Posterior vena cava (tissue), 2 donors: ENCODE results near the gene TLE5. TPM values are rescaled to one million over a fixed set of nuclear protein-coding genes. Genes with fewer than 3 reads are reported as not detected.

Experiments used
- DNase-seq: peaks from one replicate; pipeline ENCODE4 v3.0.0-alpha.2; 2020; ENCODE audit warnings: low spot score
- intact Hi-C, 2 donors: fragments of 100-400 bp; cut with DNase I; formaldehyde crosslinking; loops; one replicate each; pipeline versions ENCODE4 v1.14.1 to v1.14.2; 2022 to 2023
- long read RNA-seq, 2 donors: library from polyadenylated mRNA; unstranded; transcript quantifications; one replicate each; pipeline ENCODE4 v2.0.0, GENCODE V29; 2020 to 2021
- total RNA-seq, 2 donors: library from RNA; stranded (reverse); fragmentation: NEBNext Ultra II Directional; extraction: Animal tissue kit (Norgen Biotek cat#: 25700); gene quantifications; one replicate each; pipeline ENCODE4 v1.2.1, GENCODE V29; 2021
- donor health status: DM: yes; HTN: yes; CAD: no.
- donor health status: DM: yes; HTN: yes; CAD: no.

Gene TLE5
- 100 to 1,000 TPM; 344 to 424 TPM for total RNA-seq
- long read RNA-seq, donor 1, transcript AES-207 (6 exons, 942 nt): minor isoform, 8 of 144 reads
- long read RNA-seq, donor 1, transcript AES-202 (7 exons, 1,608 nt): major isoform, 62 of 144 reads
- long read RNA-seq, donor 1, partial matches to known transcripts: 0 of 144 reads
- long read RNA-seq, donor 1, other reads (novel, unspliced or antisense): 69 of 144 reads
- long read RNA-seq, donor 2, transcript AES-201 (7 exons, 1,884 nt): minor isoform, 31 of 121 reads
- long read RNA-seq, donor 2, transcript AES-202 (7 exons, 1,608 nt): minor isoform, 13 of 121 reads
- long read RNA-seq, donor 2, transcript AES-207 (6 exons, 942 nt): major isoform, 35 of 121 reads
- long read RNA-seq, donor 2, partial matches to known transcripts: 8 of 121 reads
- long read RNA-seq, donor 2, other reads (novel, unspliced or antisense): 33 of 121 reads

- intact Hi-C loops: no loop called here
- no peak for DNase-seq
Measured at GRCh38 chr19:3062165-3063105, at the start of gene TLE5. TSS of gene TLE5 (minus strand) at chr19:3062495. CDS start at chr19:3062200, 295 bp downstream.

DNA sequence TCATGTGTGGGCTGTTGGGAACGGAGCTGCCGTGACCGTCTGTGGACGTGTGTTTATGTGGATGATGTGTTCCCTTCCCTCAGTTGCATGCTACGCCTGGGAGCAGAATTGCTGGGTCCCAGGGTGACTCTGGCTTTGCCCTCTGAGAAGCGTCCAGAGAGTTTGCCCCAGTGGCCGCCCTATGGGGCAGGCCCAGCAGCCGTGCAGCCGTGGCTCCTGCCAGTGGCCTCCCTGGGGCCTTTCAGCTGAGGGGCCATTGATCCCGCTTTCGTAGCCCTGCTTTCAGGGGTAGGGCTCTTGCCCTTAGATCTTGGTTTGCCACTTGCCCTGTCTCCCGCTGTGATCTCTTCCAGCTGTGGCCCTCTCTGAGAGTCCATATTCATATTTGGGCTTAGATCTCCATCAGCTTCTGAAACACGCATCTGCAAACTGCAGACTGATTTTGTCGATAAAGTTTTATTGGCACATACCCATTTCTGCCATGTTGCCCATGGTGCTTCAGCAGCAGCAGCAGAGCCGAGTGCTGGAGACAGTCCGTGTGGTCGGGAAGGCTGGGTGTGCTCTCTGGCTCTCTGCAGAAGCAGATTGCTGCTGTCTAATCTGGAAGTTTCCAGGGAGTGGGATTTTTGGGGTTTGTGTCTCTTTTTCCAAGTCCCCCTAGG, 49.4 kb upstream of the TLE5 start:
- no peak for DNase-seq
- intact Hi-C loops: no loop called here

- DNase-seq: no peak
- intact Hi-C loops: no loop called here
Measured at GRCh38 chr19:3110126-3110825, 48.0 kb upstream of the TLE5 start.

DNA sequence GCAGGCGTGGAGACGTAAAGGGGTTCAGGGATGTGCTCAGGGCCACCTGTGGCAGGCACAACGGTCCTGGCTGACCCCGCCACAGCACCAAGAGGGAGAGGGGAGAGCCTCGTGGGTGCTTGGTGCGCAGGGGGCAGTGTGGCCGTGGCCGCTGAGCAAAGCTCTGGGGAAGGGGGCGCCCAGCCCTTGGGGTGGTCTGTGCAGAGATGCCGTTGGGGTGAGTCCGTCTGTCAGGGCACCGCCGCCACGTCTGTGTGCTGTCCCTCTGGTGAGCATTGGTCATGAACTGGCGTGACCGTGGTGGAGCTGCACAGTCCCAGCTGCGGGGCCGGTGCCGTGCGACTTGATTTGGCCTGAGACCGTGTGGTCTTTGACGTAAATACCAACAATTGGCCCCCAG, 47.2 kb upstream of the TLE5 start:
- intact Hi-C loops: loop anchor here (10.0 kb wide), 1 partner anchor 145 kb away; no protein-coding TSS in a partner anchor

GRCh38 chr19:3108775-3109174, 46.5 kb upstream of the TLE5 start:
- intact Hi-C loops: loop anchor here (10.0 kb wide), 1 partner anchor 144 kb away; no protein-coding TSS in a partner anchor
- no peak for DNase-seq

More for the DNA sequence above, 47.2 kb upstream of the TLE5 start:
- no peak for DNase-seq

- intact Hi-C loops: loop anchor here (10.0 kb wide), 1 partner anchor 143 kb away; no protein-coding TSS in a partner anchor
Measured at GRCh38 chr19:3107658-3108057, 45.4 kb upstream of the TLE5 start.

GRCh38 chr19:3106509-3107141, 44.3 kb upstream of the TLE5 start:
- no peak for DNase-seq
- intact Hi-C loops: loop anchor here (10.0 kb wide), 1 partner anchor 142 kb away; no protein-coding TSS in a partner anchor

More at GRCh38 chr19:3107658-3108057, 45.4 kb upstream of the TLE5 start:
- no peak for DNase-seq

DNA sequence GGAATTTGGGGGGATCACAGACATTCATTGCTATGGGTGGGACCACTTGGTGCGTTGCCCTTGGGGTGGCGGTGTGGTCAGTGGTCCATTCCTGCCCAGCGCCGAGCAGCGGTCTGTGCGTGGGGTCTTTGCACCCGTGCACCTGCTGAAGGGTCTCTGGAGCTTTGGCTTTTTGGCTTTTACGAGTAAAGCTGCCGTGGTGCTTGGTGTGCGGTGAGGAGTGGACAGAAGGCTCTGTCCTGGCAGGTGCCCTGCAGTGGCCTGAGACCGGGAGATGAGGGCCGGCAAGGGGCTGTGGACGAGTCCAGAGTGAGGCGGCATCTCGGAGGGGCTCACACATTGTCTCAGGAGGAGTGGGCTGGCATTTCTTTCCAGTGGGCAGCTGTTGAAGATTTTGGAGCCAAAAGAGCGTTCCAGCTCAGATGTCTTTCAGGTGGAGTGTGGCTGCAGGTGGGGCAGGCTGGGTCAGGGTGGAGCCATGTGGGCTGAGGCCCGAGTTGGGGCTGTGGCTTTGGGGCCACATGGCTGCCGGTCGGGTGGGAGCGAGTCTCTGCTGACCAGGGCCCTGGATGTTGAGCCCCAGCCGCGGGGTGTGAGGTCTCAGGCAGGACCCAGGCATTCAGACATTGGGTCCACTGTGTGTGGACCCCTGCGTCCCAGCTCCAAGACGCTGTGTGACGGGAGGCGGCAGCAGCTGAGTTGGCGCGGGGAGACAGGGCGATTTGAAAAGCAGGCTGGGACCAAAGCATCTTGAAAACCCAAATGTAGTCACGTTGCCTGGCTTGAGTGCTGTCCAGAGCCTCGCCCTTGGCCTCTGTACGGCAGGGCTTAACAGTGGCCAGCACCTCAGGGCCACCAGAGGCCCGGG, 43.6 kb upstream of the TLE5 start:
- intact Hi-C loops: loop anchor here (10.0 kb wide), 1 partner anchor 141 kb away; no protein-coding TSS in a partner anchor
- no peak for DNase-seq

DNA sequence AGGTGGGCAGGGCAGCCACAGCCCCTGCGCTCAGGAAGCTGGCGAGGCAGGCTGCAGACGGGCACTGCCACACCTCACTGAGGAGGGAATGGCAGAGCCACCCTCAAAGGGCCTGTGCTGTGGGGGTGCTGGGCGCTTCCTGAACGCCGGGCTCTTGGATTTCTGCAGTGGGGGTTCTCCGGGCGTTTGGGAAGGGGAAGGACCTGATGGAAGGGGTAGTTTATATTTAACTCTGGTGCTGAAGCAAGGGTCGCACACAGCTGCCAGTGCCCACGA, 42.4 kb upstream of the TLE5 start:
- DNase-seq: no peak
- intact Hi-C loops: loop anchor here (10.0 kb wide), 1 partner anchor 140 kb away; no protein-coding TSS in a partner anchor

DNA sequence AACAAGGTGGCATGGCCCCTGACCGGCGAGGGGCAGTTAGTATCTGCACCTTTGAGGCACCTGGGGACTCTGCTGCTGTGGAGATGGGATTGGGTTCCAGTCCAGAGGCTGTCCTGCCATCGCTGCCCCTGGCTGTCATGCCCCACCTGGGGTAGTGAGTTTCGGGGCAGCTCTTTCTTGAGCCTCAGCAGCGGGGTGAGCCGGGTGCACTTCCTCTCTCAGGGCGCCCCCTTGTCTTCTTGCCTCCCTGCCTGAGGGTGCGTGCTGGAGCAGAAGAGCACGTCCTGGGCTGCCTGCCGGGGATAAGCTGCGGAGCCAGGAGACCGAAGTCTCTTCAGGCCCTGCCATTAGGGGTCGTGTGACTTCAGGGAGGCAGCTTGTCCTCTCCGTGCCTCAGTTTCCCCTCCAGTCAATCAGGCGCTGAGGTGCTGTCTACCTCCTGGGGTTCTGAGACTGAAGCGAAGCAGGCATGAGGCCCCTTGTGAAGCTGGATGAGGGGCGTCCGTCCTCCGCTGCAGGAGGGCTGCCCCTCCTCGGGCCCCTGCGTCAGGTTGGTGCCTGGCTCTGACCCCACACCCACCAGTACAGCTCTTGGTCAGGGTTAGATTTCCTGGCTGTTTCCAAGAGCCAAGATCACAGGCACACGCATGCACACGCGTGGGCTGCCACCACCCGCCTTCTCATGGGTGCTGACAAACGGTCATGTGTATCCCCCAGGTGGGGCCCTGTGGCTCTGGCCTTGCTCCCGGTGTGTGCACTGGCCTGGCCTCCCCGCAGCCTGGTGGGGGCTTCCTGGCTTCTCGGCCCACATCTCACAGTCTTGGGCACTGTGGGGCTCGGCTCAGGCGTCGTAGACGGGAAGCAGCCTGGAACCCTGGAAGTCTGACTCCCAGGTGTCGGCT, 40.2 kb upstream of the TLE5 start:
- intact Hi-C loops: loop anchor here (10.0 kb wide), 1 partner anchor 138 kb away; no protein-coding TSS in a partner anchor
- DNase-seq: no peak

DNA sequence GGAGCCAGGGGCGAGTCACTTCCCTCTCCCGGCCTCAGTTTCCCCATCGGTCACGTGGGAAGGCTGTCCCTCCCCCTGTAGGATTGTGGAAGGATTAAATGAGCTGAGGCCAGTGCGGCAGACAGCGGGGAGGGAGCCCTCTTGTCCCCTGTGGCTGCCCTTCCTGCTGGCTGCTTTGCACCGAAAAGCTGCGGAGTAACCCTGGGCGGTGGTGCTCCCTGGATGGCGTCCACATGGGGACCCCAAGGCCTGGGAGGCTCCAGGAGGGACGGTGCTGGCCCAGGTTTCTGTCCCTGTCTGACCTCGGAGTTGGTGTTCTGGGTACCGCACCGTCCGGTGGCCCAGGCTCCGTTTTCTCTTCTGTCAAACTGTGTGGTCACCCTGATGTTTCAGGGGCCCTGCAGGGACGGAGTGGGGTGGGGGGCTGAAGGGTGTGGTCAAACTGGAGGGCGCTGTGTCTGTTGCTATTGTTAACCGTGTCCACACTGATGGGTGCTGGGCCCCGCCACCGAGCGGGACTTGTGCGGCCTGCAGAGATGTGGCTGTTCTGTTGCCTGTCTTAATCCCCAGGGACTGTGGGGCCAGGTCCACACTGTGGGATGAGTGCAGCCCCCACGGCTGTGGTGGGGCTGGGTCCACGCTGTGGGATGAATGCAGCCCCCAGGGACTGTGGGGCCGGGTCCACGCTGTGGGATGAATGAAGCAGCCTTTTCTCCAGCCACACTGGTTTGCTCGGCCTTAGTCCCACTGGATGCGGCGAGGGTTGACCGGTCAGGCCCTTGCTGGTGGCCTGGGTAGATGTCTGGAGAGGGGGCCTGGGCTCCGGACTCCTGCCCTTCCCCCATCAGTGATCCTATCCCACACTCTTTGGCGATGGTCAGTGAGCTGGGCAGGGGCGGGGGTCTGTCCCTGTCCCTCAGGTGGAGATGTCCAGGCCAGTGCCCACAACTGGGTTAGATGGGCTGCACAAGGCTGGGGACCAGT, 38.7 kb upstream of the TLE5 start:
- intact Hi-C loops: loop anchor here (10.0 kb wide), 1 partner anchor 136 kb away; no protein-coding TSS in a partner anchor
- no peak for DNase-seq

- no peak for DNase-seq
- intact Hi-C loops: loop anchor here (10.0 kb wide), 1 partner anchor 136 kb away; no protein-coding TSS in a partner anchor
Measured at GRCh38 chr19:3100331-3100730, 38.0 kb upstream of the TLE5 start.

DNA sequence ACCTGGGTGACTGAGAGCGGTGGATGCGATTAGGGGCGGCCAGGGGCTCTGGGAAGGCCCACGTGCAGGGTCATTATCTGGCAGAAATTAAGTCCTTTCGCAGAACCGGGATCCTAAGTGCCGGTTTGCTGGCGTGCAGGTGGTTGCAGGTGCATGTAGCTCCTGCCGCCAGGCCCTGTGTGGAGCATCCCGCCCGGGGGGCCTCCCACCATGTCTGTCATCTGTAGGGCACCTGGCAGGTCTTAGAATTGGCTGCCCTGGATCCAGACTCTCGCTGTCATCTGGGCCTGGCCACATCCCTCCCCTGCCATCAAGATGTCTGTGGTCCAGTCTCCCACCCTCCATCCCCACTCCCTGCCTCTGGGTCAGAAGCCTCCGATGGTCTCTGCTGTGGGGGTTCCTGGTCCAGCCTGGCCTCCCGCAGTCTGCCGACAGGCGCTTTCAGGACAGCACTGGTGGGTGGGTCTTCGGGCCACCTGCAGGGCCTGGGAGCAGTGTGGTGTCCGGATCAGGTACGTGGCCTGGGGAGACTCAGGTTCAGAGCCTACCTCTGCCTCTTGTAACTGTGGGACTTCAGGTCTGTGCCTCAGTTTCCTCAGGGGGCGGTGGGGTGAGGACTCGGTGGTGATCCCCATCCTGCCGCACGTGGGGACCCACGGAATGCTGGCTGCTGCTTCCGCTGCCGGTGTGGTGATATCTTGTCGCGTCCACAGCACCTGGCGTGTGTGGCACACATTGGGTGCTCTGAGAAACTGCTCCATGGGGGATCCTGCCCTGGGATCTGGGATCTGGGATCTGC, 37.3 kb upstream of the TLE5 start:
- DNase-seq: no peak
- intact Hi-C loops: loop anchor here (10.0 kb wide), 1 partner anchor 135 kb away; no protein-coding TSS in a partner anchor
